Measurements from ENCODE around the gene ZYG11A.

GRCh38 chr1:52876843-52877242, 34.3 kb downstream of the ZYG11A start:
- TF ChIP-seq, protein P1, sequence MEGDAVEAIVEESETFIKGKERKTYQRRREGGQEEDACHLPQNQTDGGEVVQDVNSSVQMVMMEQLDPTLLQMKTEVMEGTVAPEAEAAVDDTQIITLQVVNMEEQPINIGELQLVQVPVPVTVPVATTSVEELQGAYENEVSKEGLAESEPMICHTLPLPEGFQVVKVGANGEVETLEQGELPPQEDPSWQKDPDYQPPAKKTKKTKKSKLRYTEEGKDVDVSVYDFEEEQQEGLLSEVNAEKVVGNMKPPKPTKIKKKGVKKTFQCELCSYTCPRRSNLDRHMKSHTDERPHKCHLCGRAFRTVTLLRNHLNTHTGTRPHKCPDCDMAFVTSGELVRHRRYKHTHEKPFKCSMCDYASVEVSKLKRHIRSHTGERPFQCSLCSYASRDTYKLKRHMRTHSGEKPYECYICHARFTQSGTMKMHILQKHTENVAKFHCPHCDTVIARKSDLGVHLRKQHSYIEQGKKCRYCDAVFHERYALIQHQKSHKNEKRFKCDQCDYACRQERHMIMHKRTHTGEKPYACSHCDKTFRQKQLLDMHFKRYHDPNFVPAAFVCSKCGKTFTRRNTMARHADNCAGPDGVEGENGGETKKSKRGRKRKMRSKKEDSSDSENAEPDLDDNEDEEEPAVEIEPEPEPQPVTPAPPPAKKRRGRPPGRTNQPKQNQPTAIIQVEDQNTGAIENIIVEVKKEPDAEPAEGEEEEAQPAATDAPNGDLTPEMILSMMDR (IDR thresholded peaks at IDR 0.05): no peak
- TF ChIP-seq POLR2A (IDR thresholded peaks at IDR 0.05): no peak

Data from heart left ventricle (tissue), 13 donors.